WTC11 (cell line): ENCODE data around the gene MMP24.

Experiments
- NR1H2 ChIP-seq: sonication (generic); formaldehyde crosslinking; IDR thresholded peaks from 2 replicates; pipeline ENCODE4 v1.9.0; 2021; ENCODE audit warnings: mild to moderate bottlenecking, moderate library complexity, missing genetic modification reagents
- NR2C2 ChIP-seq: sonication (generic); formaldehyde crosslinking; IDR thresholded peaks from 2 replicates; pipeline ENCODE4 v1.8.0; 2022; ENCODE audit warnings: mild to moderate bottlenecking, missing genetic modification reagents
- TF ChIP-seq, protein P1 (sequence below): fragments of 200-600 bp; IDR thresholded peaks from 2 replicates; pipeline ENCODE4 v1.8.0; 2022; ENCODE audit warnings: antibody characterized with exemption
- TF ChIP-seq, protein P2 (sequence below): sonication (generic); formaldehyde crosslinking; IDR thresholded peaks from 2 replicates; pipeline ENCODE4 v1.8.1; 2023; ENCODE audit warnings: mild to moderate bottlenecking, missing genetic modification reagents

DNA sequence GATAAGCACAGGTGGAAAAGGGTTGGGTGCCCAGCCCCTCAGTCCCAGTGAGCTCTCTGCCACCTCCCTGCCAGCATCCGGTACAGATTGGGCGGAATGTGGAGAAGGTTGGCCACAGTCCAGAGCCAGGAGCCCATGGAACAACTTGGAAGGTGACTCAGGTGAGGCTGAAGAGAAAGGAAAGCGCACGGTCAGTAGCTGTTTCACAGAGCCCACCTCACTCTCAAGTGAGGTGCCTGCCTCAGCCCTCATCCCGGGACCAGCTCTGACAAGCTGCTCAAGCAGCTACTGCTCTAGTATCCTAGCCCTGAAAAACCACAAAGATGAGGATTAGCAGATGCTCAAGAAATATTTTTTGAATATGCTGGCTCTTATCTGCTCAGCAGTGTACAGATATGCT, 52.5 kb downstream of the MMP24 start:
- TF ChIP-seq, protein P1, sequence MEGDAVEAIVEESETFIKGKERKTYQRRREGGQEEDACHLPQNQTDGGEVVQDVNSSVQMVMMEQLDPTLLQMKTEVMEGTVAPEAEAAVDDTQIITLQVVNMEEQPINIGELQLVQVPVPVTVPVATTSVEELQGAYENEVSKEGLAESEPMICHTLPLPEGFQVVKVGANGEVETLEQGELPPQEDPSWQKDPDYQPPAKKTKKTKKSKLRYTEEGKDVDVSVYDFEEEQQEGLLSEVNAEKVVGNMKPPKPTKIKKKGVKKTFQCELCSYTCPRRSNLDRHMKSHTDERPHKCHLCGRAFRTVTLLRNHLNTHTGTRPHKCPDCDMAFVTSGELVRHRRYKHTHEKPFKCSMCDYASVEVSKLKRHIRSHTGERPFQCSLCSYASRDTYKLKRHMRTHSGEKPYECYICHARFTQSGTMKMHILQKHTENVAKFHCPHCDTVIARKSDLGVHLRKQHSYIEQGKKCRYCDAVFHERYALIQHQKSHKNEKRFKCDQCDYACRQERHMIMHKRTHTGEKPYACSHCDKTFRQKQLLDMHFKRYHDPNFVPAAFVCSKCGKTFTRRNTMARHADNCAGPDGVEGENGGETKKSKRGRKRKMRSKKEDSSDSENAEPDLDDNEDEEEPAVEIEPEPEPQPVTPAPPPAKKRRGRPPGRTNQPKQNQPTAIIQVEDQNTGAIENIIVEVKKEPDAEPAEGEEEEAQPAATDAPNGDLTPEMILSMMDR = no peak
- TF ChIP-seq, protein P2, sequence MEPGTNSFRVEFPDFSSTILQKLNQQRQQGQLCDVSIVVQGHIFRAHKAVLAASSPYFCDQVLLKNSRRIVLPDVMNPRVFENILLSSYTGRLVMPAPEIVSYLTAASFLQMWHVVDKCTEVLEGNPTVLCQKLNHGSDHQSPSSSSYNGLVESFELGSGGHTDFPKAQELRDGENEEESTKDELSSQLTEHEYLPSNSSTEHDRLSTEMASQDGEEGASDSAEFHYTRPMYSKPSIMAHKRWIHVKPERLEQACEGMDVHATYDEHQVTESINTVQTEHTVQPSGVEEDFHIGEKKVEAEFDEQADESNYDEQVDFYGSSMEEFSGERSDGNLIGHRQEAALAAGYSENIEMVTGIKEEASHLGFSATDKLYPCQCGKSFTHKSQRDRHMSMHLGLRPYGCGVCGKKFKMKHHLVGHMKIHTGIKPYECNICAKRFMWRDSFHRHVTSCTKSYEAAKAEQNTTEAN = no peak
- TF ChIP-seq NR1H2 (no peak), NR2C2 (CRISPR knock-in tag) (no peak)
